HG03280 (cell line): Measurements from ENCODE around the gene PRDM11.

Experiments used
- ATAC-seq: cut with Tn5 transposase; IDR thresholded peaks from one replicate; pipeline ENCODE4 v1.9.1; 2021; ENCODE audit warnings: mild to moderate bottlenecking, moderate library complexity; ENCODE audit not compliant: unreplicated experiment

PRDM11 gene

DNA sequence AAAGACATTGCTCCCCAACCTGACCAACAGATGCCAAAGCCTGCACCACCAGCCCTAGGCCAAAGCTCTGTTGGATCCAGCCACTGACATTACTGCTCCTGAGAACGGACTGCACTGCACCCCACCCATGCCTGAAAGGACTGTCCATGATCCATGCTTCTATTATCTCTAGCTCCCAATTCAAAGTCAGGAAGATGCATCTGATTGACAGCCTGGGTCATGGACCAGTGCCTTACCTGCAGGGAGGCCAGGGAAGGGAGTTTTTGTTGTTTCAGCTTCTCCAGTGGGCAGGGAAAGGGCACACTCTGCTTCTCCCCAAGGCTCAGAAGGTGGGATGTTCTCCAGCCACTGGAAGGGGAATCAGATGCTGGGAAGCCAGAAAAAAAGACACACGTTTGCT, 4.8 kb upstream of the PRDM11 start:
- no peak for ATAC-seq

DNA sequence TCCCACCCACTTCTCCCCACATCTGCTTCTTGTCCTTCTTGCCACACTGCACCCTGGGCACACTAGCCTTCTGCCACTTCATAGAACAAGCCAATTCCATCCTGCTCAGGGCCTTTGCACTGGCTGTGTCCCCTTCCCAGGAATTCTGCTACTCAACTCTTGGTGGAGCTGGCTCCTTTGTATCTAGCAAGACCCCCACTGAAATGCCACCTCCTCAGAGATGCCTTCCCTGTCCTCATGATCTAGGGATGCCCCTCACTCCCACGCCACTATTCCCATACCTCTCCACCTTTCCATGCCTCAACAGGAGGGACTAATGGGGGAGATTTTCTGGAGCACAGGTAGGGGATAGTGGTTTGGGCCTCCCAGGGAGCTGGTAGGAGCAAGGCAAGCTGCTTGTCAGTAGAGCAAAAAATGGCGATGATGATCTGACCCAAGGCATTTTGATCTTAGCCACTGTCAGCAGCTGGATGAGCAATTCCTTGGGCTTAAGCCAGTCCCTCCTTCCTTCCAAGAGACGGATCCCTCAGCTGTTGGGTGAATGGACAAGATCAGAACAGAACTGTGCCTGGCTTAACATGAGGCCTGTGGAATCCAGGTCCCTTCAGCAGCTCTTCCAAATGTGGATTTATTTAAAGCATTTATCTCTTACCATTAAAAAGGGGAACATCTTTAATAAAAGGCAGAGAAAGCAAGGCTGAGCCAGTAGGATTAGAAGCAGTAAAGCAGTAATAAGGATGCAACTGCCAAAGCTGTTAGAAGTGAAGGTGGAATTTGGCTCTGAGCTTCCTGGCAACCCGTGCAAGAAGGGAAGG, 4.0 kb upstream of the PRDM11 start:
- ATAC-seq: no peak

DNA sequence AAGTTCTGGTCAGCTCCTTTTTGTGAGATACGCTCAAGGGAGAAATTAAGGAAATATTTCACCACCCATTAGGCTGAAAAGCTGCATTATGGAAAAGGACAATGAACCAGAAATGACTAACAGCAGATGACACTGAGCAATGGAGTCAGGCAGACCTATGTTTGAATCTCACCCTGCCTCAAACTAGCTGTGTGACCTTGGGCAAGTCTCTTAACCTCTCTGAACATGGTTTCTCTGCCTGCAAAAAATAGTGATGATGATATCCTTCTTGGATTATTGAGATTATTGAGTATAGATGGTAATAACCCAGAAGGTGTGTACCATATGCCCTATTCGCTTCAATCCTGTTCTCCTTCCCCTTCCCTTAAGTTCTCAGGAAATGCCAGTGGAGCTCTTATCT, 2.9 kb upstream of the PRDM11 start:
- ATAC-seq: no peak

DNA sequence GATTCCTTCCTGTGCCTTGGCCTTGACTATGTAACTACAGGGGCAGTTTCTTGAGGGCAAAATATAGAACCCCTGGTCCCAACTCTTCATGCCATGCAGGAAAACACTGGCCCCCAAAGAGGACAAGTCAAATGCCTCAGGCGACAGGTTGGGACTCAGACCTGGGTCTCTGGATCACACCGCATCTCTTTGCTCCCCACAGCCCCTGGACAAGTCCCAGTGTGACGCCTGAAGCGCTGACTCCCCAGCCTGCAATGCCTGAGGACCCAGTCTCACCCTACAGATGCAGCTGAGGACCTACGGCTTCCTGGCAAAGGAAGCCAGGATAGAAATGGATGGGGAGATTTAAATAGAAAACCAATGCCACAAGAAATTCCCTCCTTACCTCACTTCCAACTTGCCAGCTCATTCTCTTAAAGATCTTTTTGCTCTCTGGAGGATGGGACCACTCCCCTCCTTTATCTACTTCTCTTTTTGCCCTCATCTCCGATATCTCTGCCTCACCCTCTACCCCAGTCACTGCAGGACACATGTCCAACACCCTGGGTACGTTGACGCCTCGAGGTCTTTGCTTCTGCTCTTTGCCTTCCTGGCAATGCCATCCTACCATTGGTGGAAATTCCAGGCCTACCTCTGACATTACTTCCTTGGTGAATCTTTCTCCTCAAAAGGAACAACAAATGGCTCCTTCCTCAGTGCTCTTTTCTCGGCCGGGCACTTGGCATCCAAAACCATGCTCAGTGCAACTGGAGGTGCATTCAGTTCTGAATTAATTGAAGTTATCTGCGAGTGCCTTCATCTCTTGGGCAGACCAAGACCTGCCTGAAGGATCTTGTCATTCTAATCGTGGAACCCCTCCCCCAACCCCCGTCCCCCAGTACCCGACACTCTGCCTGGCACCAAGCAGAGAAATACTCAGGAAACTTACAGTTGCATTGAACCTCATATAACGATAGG, 2.0 kb upstream of the PRDM11 start:
- no peak for ATAC-seq

DNA sequence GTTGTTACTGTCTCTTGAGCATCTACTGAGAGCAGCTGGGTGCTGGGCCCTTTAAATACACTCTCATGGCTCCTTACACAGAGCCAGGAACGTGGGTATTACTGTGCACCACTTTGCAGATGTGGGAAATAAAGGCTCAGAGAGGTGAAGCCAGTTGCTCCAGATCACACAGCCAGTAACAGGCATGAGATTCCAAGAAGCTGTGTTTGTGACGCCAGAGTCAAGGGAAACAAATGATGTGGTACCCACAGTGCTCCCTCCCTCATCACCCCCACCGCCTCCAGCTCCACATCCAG, 1.4 kb upstream of the PRDM11 start:
- no peak for ATAC-seq

DNA sequence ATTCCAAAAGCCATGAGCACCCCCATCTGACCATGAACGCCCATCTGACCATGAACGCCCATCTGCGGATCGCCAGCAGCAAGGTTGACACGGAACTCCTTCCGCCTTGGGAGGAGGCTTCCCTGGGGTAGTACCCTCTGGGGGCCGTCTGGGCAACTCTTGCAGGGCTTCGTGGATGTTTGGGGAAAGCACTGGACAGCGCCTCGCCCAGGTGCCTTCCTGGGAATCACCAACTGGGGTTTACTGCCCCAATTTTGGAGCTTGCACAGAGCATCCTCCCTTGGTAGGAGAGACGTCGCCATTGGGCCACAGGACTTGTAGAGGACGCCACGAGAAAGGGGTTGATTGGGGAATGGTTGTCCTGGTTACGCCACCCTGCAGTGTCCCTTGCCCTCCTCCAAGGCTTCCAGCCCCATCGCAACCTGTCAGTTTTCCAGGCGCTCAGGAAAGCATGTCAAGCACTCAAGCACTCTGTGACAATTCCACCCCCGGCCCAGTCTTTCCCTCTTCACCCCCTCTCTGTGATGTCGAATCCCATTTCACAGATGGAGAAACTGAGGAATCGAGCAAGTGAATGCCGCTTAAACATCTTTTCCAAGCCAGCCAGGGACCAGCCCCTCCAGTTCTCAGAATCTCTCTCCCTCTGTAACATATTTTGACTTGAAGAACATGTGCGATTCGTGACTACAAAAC, 914 bp upstream of the PRDM11 start:
- no peak for ATAC-seq

DNA sequence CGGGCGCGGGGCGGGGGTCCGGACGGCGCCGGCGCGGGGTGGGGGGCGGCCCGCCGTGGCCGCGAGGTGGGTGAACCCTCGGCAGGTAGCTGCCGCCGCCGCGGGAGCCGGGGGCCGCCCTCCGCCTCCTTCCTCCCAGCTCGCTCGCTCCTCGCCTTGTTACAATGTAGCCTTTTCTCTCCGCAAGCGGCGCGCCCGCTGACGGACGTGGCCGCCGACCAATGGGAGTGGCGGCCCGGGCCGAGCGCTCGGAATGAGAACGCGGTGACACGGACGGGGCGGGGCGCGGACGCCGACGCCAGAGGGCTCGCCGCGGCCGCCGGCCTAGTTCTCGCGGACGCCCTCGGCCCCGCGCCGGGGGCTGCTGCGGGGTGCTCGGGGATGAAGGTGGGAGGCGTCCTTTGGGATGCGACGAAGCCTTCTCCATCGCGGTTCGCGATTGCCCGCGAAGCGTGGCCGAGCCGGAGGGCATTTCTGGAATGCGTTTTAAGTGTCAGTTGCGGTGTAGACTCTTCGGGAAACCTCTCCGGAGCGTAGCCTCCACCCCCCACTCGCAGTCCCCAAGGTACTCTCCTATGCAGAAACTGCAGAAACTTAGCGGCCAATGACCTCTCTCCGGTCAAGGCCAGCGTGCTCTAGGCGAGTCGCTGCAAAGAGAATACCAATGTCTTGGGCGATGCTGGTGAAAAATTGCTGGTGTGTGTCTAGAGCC, 734 bp downstream of the PRDM11 start:
- ATAC-seq: peak; percentile 100

DNA sequence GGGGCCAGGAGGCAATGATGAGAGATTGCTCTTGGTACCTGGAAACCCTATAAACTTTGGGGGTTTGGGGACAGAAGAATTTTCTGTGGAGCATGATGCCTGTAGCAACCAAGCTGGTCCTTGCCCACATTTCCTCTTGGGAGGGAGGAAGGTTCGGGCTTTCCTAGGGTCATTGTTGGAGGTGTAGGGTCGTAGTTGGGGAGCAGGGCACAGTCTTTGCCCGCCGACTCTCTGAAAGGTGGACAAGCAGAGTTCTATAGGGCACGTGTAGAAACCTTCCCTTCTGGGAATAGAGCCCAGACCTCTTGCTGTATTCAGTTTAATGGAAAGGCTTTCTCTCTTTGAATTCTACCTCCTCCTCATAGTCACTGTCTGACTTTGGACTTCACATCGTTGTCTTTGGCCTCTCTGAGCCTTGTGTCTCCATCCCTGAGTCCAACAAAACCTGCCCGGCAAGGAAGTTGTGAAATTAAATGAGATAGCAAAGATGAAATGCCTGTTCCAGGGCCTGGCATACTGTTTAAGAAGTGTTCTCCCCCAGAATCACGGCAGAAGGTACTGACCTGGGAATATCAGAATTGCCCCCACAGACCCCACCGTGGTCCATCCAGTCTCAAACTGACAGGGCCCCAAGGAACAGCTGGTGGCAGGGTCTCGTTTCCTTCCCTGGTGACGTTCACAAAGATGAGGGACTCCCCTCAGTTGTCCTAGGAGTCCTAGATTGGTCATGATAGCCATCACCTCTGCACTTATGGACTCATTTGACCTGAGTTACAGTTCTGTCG, 1.6 kb downstream of the PRDM11 start:
- ATAC-seq: no peak

DNA sequence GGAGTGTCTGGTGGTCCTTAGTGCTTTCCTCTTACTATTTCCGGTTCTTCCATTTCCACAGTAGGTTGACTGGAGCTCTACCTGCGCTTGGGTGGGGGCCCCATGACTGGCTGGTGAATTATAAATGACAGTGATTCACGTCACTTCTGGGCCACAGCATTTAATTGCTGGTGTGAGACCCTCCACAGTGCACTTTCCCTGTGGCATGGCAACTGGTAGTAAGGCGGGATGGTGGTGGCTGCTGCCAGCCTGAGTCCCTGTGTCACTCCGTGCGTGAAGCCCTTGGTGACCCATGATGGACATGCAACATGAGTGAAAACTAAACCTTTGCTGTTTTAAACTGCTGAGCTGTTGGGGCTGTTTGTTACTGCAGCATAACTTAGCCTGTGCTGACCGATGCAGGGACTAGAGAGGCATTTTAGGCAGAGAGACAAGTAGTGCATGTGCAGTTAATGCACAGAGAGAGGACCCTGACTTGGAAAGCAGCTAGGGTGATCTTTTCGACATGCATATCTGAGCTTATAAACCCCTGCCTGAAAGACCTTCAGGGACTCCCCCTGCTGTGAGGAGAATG, 3.1 kb downstream of the PRDM11 start:
- no peak for ATAC-seq

DNA sequence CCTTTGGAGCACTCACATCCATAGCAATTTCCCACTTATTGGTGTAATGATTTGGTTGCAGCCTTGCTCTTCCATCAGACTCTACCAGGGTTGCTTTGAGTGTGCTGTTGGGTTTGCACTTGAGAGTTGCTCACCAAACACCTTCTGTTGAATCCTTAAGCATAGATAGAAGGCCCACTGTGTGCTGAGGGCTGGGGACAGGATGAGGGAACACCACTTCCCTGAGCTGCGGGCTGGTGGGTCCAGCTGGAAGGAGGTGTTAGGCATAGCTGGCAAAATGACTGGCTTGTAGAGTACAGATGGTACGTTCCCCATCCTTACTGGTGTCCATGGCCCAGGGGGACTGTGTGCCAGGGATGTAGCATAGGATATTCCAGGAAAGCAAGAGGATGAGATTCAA, 3.9 kb downstream of the PRDM11 start:
- ATAC-seq: no peak

DNA sequence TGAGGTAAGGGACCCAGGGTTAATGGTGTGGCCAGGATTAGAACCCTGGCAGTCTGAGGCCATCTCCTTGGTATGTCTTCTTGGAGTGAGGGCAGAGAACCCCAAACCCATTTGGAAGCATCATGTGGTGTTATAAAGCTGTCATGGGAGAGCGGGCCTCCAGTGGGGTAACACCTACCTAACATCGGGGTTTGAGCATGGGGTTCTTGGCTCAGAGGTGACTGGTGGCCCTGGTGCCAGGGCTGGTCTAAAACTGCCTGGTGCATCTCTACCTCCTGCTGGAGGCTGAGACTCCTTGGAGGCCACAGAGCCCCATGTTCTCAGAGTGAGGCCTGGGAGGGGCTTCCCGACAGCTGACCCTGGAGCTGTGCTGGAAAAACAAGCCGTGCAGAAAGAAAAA, 4.5 kb downstream of the PRDM11 start:
- no peak for ATAC-seq

DNA sequence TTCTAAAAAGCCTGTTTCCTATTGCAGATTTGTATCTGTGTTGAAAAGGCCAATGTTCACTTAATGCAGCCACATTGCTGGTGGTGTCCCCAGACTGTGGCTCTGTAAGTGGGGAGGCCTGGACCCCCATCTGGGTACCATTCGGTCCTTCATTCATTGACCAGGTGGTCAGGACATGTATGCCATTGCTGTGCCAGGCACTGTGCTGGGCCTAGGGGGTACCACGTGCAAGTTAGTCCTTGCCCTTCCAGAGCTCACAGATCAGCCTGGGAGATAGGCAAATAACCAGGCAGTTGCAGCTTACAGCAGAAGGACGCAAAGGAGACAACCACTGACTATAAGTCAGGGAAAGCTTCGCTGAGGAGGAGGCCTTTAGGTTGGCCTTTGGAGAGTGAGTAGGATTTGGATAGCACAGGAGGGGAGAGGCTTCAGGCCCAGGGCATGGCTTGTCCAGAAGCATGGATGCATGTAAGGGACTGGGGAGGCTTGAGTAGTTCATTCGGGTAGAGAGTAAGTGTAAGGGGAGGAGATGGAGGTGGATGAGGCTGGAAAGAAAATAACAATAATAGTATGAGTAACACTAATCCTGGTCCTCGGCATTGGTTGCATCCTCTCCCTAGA, 5.0 kb downstream of the PRDM11 start:
- ATAC-seq: no peak

DNA sequence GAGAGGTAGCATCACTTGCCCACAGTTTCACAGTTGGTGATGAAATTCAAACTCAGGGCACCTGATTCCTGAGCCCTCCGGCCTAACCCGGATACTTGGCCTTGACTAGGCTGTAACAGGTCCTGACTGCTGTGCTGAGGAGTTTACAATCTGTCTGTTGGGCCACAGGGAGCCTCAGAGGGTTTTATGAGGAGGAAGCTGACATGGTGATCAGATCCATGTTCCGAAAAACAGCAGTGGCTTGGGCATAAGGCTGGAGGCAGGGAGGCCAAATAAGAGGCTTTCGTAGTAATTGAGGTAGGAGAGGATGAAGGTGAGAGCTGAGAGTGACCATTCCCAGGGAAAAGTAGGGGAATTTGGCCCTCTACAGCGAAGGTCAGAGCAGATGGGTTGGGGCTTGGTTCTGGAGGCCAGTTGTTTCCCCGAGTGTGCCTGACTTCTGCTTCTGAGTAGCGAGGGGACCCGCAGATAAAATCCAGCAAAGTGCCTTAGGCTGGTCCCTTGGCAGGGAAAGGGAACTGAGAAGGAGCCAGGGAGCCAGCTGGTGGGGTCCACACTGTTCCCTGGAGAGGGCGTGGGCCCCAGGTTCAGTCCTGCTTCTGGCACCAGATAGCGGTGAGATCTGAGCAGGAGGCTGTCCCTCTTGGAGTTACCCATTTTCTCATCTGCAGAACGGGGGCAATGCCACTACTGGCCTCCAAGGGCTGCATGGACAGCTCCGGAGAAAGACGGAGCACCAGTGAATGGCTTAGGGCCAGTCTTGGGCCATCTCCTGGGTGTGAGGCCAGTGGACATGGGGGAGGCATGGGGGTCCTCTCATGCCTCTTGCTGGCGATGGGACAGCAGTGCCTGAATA, 6.5 kb downstream of the PRDM11 start:
- ATAC-seq: no peak

DNA sequence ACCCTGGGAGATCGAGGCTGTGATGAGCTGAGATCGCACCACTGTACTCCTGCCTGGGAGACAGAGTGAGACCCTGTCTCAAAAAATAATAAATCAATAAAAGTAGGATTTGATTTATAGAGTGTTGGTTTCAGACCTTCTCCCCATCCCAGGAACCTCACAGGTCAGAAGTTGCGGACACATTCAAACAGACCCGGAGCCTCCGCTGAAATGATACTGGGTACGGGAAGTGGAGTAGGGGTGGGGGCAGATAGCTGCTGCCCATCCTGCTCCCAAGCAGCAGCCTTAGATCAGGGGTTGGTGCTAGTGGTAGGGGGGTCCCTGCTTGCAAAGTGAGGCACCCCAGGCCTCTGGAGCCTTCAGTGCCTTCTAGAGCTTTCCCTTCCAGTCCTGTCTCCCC, 7.8 kb downstream of the PRDM11 start:
- no peak for ATAC-seq

DNA sequence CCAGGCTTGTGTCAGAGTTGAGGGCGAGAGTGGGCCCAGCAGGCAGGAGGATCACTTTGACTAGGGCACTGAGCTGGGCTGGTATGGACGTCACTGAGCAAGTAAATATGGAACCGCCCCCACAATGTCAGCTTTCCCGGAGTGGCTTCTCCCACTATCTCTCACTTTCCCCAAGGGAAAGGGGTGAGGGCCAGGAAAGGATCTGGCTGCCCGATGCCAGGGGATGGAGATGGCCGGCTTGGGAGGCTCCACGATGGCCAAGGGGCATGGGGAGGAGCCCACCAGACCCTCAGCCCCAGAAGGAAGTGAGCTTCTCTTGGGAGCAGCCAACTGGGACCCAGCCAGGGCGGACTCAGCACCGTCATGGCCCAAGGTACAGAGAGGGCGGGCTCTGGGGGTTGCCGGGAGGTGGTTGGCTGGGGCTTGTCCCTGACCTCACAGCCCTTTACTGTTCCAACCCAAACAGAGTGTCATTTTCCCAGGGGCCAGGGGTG, 8.7 kb downstream of the PRDM11 start:
- ATAC-seq: no peak

DNA sequence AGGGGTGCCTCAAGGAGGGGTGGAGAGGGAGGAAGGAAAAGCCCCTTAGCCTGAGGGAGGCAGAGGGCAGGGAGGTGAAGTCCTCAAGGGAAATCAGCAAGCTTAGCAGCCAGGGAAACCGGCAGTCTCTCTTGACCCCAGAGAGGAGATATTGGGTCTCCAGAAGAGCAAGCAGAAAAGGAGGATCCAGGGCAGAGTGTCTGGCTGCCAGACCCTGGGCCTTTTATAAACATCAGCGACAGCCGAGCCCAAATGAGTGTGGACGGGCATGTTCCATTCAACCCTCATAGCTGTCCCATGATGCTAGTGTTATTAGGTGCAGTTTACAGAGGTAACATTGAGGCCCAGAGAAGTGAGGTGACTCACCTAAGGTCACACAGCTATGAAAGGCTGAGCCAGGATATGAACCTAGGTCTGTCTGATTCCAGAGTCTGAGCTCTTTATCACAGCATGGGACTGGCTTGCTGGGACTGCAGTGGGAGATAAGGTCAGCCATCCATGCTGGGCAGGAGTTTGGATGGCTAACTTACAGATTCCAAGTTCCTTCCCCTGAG, 9.3 kb downstream of the PRDM11 start:
- no peak for ATAC-seq

DNA sequence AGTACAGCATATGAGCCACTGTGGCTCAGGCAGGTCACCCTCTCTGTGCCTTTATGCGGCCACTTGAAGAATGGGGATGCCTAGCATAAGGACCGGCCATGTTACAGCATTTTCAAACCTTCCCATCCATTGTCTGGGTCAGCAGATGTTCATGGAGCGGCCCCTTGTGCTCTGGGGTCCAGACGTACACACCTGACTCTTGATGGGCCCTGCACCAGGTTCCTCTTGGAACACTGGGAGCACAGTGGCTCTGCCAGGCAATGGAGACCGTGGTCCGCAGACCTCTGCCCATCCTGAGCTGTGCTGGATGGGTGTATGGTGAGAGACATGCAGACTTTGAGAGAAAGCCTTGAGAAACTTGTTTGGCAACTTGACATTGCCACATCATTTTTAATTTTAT, 9.8 kb downstream of the PRDM11 start:
- ATAC-seq: no peak

DNA sequence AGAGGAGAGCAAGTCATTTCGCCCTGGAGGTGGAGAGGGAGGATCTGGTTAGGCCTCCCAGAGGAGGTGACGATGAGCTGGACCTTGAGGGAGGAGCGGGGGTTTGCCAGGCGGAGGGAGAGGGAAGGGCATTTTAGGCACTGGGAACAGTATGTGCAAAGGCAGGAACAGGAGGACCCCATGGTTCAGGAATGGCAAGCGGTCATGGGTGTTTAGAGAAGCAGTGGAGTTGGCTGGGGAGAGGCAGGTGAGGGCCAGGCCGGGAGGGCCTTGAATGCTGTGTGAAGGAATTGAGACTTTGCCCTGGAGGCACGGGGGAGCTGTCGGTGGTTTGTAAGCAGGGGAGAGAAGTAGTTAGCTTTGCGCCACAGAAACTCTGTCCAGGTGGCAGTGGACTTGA, 10.3 kb downstream of the PRDM11 start:
- no peak for ATAC-seq
